Caco-2 (cell line): ENCODE results near the gene GOLGA6A. TPM values are rescaled to one million over a fixed set of nuclear protein-coding genes. Genes with fewer than 3 reads are reported as not detected.
"Not testable (repeated sequence)": the region's sequence is repeated elsewhere in the genome, so short reads cannot be mapped to it uniquely, and the experiment has no call there.

Source experiments
- BruUV-seq: library from RNA; stranded (reverse); fragments of 400-500 nt; replicated peaks from 2 replicates; lab custom pipeline; 2021; lab: Mats Ljungman, UMichigan
- CTCF ChIA-PET: fragments of 300-600 bp; sonication (Branson Sonifier 250); formaldehyde crosslinking; loops from one replicate; lab custom pipeline; 2022; ENCODE audit warnings: antibody characterized with exemption; lab: Charles Lee
- POLR2A ChIA-PET: fragments of 300-600 bp; sonication (Branson Sonifier 250); formaldehyde crosslinking; loops from one replicate; lab custom pipeline; 2022; ENCODE audit warnings: antibody characterized with exemption; lab: Charles Lee
- DNase-seq, 2 experiments: peaks; one replicate each; pipeline versions ENCODE4 v3.0.0 to v3.0.0-alpha.2; 2020 to 2022
- H3K27me3 ChIP-seq: replicated peaks from 2 replicates; pipeline ENCODE4 v1.6.0; 2011; ENCODE audit warnings: low read length; ENCODE audit not compliant: control insufficient read depth, insufficient read depth
- H3K36me3 ChIP-seq: 2 replicates; pipeline ENCODE4 v1.5.1; 2011; ENCODE audit warnings: low read length; ENCODE audit not compliant: control insufficient read depth, insufficient read depth
- H3K4me1 ChIP-seq: fragments of 250-450 bp; sonication (Bioruptor Pico); 2 replicates; pipeline ENCODE4 v1.5.1; 2020; ENCODE audit warnings: mild to moderate bottlenecking
- H3K4me3 ChIP-seq: 2 replicates; pipeline ENCODE4 v1.5.1; 2011; ENCODE audit warnings: low read depth, mild to moderate bottlenecking, control low read depth, low read length
- H3K9me3 ChIP-seq: fragments of 250-450 bp; sonication (Bioruptor Pico); 2 replicates; pipeline ENCODE4 v1.5.1; 2020; ENCODE audit warnings: mild to moderate bottlenecking, moderate library complexity
- H3K27ac Mint-ChIP-seq: one replicate; pipeline ENCODE4 v1.8.0; 2022; ENCODE audit warnings: mixed read lengths; ENCODE audit not compliant: unreplicated experiment
- H3K27me3 Mint-ChIP-seq: one replicate; pipeline ENCODE4 v1.8.0; 2022; ENCODE audit warnings: mixed read lengths; ENCODE audit not compliant: insufficient read depth, unreplicated experiment
- H3K36me3 Mint-ChIP-seq: one replicate; pipeline ENCODE4 v1.8.0; 2022; ENCODE audit warnings: mild to moderate bottlenecking, mixed read lengths; ENCODE audit not compliant: insufficient read depth, unreplicated experiment
- H3K4me1 Mint-ChIP-seq: one replicate; pipeline ENCODE4 v1.8.0; 2022; ENCODE audit warnings: low read depth, mixed read lengths; ENCODE audit not compliant: unreplicated experiment
- H3K4me3 Mint-ChIP-seq: one replicate; pipeline ENCODE4 v1.8.0; 2022; ENCODE audit warnings: mild to moderate bottlenecking, moderate library complexity, mixed read lengths; ENCODE audit not compliant: unreplicated experiment
- H3K9me3 Mint-ChIP-seq: one replicate; pipeline ENCODE4 v1.8.0; 2022; ENCODE audit warnings: mixed read lengths; ENCODE audit not compliant: unreplicated experiment
- CTCF ChIP-seq, 2 experiments: fragments of 200-600 bp in 1 of 2; IDR thresholded peaks; 1 replicate in 1 of 2; 2 replicates in 1 of 2; pipeline versions ENCODE4 v1.5.1 to v1.8.0; 2011 to 2022; ENCODE audit warnings: antibody characterized with exemption in 1 of 2, control low read depth in 1 of 2, inconsistent platforms in 1 of 2, low read depth in 1 of 2, low read length in 1 of 2, mild to moderate bottlenecking in 1 of 2, moderate library complexity in 1 of 2; ENCODE audit not compliant: insufficient read depth in 1 of 2, severe bottlenecking in 1 of 2, unreplicated experiment in 1 of 2
- intact Hi-C: fragments of 100-400 bp; cut with micrococcal nuclease; formaldehyde crosslinking; loops from one replicate; pipeline ENCODE4 v1.10.0; 2022; ENCODE audit not compliant: unreplicated experiment
- total RNA-seq: library from RNA; stranded (reverse); gene quantifications from 2 replicates; pipeline ENCODE4 v1.2.3, GENCODE V29; 2022

Gene GOLGA6A
- total RNA-seq, 1 experiment from 2014 or later: not detected

GRCh38 chr15:74072614-74073337, 9.6 kb downstream of the GOLGA6A start:
- H3K4me1 Mint-ChIP-seq, H3K36me3 Mint-ChIP-seq, H3K27ac Mint-ChIP-seq, H3K4me3 Mint-ChIP-seq, intact Hi-C loops, H3K4me3 ChIP-seq, CTCF ChIA-PET, H3K27me3 Mint-ChIP-seq, H3K27me3 ChIP-seq, POLR2A ChIA-PET, H3K36me3 ChIP-seq, BruUV-seq, H3K4me1 ChIP-seq, H3K9me3 Mint-ChIP-seq, H3K9me3 ChIP-seq: not testable (repeated sequence)
- peak; percentile 15 to 52 for TF ChIP-seq CTCF (IDR thresholded peaks at IDR 0.05; ENCODE audit: insufficient read depth in 1 of 2, low read depth in 1 of 2, low read length in 1 of 2, severe bottlenecking in 1 of 2, unreplicated experiment in 1 of 2)
- peak; percentile 65 to 74 for DNase-seq

- POLR2A ChIA-PET, H3K4me1 Mint-ChIP-seq, H3K9me3 ChIP-seq, BruUV-seq, H3K4me1 ChIP-seq, H3K36me3 Mint-ChIP-seq, H3K4me3 ChIP-seq, H3K4me3 Mint-ChIP-seq, H3K27me3 Mint-ChIP-seq, H3K27ac Mint-ChIP-seq, H3K27me3 ChIP-seq, intact Hi-C loops, CTCF ChIA-PET, DNase-seq, H3K9me3 Mint-ChIP-seq, H3K36me3 ChIP-seq: not testable (repeated sequence)
Observed at GRCh38 chr15:74072132-74072531, 10.2 kb downstream of the GOLGA6A start.

- H3K4me3 ChIP-seq, H3K4me1 Mint-ChIP-seq, intact Hi-C loops, BruUV-seq, CTCF ChIA-PET, H3K27me3 Mint-ChIP-seq, H3K4me1 ChIP-seq, H3K27ac Mint-ChIP-seq, H3K36me3 ChIP-seq, H3K36me3 Mint-ChIP-seq, POLR2A ChIA-PET, H3K9me3 ChIP-seq, H3K9me3 Mint-ChIP-seq, H3K27me3 ChIP-seq, DNase-seq, H3K4me3 Mint-ChIP-seq: not testable (repeated sequence)
Observed at GRCh38 chr15:74071645-74072044, 10.7 kb downstream of the GOLGA6A start.

GRCh38 chr15:74065684-74066411, 16.5 kb downstream of the GOLGA6A start:
- H3K27ac Mint-ChIP-seq, POLR2A ChIA-PET, H3K4me1 ChIP-seq, BruUV-seq, H3K4me1 Mint-ChIP-seq, H3K4me3 ChIP-seq, CTCF ChIA-PET, H3K27me3 ChIP-seq, H3K4me3 Mint-ChIP-seq, H3K36me3 ChIP-seq, H3K9me3 ChIP-seq, H3K9me3 Mint-ChIP-seq, intact Hi-C loops, H3K36me3 Mint-ChIP-seq: not testable (repeated sequence)
- peak; percentile 57 to 76 for DNase-seq
- TF ChIP-seq CTCF (IDR thresholded peaks at IDR 0.05; ENCODE audit: insufficient read depth in 1 of 2, low read depth in 1 of 2, low read length in 1 of 2, severe bottlenecking in 1 of 2, unreplicated experiment in 1 of 2): peak in 1 of 2 experiments; percentile 73
- peaks cover 12% of the 10 kb centered on the region for H3K27me3 Mint-ChIP-seq

- H3K36me3 Mint-ChIP-seq, BruUV-seq, H3K9me3 Mint-ChIP-seq, H3K4me1 ChIP-seq, H3K4me1 Mint-ChIP-seq, DNase-seq, H3K4me3 Mint-ChIP-seq, H3K4me3 ChIP-seq, H3K27me3 ChIP-seq, H3K36me3 ChIP-seq, H3K27ac Mint-ChIP-seq, H3K9me3 ChIP-seq, POLR2A ChIA-PET, intact Hi-C loops: not testable (repeated sequence)
- CTCF ChIA-PET: interaction anchor here (0.6 kb wide), 2 partner anchors 10 to 12 kb away, joined by 3 to 5 read pairs; no protein-coding TSS in a partner anchor
- H3K27me3 Mint-ChIP-seq: peaks cover 12% of the 10 kb centered on the region
Observed at GRCh38 chr15:74064822-74065221, 17.5 kb downstream of the GOLGA6A start.
